B cell (primary cell): ENCODE measurements around the gene GABPB2. TPM values are rescaled to one million over a fixed set of nuclear protein-coding genes. Genes with fewer than 3 reads are reported as not detected.

Experiments
- ATAC-seq: fragments of 200-7000 bp; cut with Tn5 transposase; one replicate; pipeline ENCODE4 v1.10.0; 2021; ENCODE audit warnings: low read depth, mild to moderate bottlenecking, moderate number of reproducible peaks, moderate library complexity
- CTCF ChIA-PET: fragments of 350-600 bp; sonication (Branson Sonifier 250); formaldehyde crosslinking; loops from one replicate; lab custom pipeline; 2021; ENCODE audit warnings: antibody characterized with exemption, inconsistent platforms; lab: Charles Lee
- POLR2A ChIA-PET: fragments of 350-600 bp; sonication (Branson Sonifier 250); formaldehyde crosslinking; loops from one replicate; lab custom pipeline; 2021; ENCODE audit warnings: antibody characterized with exemption; lab: Charles Lee
- DNase-seq: peaks from one replicate; pipeline ENCODE4 v3.0.0; 2013
- H2AFZ ChIP-seq: 2 replicates; pipeline ENCODE4 v1.6.1; 2012; ENCODE audit warnings: mild to moderate bottlenecking, low read depth, low read length; ENCODE audit not compliant: insufficient read depth, poor library complexity, severe bottlenecking
- H3K27ac ChIP-seq, 2 donors: 1 replicate in 1 of 2; 2 replicates in 1 of 2; pipeline ENCODE4 v1.5.1; 2012 to 2013; ENCODE audit warnings: low read length in 2 of 2, mild to moderate bottlenecking in 2 of 2, moderate library complexity in 1 of 2
- H3K27me3 ChIP-seq, 4 experiments: fragments of 200-600 bp in 1 of 4; sonication (generic) in 1 of 4; replicated peaks in 1 of 4; 1 replicate in 2 of 4; 2 replicates in 2 of 4; pipeline versions ENCODE4 v1.6.1 to v1.7.0; 2013 to 2016; ENCODE audit warnings: low read length in 3 of 4, mild to moderate bottlenecking in 2 of 4, mixed read lengths in 1 of 4, moderate library complexity in 1 of 4; ENCODE audit not compliant: insufficient read depth in 4 of 4, control insufficient read depth in 3 of 4; ENCODE audit errors: control extremely low read depth in 1 of 4
- H3K36me3 ChIP-seq, 2 experiments: replicated peaks in 1 of 2; 1 replicate in 1 of 2; 2 replicates in 1 of 2; pipeline versions ENCODE4 v1.6.1 to v1.7.1; 2013; ENCODE audit warnings: low read length in 1 of 2; ENCODE audit not compliant: insufficient read depth in 2 of 2, control insufficient read depth in 1 of 2; ENCODE audit errors: control extremely low read depth in 1 of 2, extremely low read depth in 1 of 2
- H3K4me1 ChIP-seq, 2 donors: fragments of 200-600 bp in 1 of 2; sonication (generic) in 1 of 2; 1 replicate in 1 of 2; 2 replicates in 1 of 2; pipeline versions ENCODE4 v1.5.1 to v1.6.1; 2013 to 2017; ENCODE audit warnings: low read length in 2 of 2; ENCODE audit not compliant: control insufficient read depth in 2 of 2, insufficient read depth in 2 of 2
- H3K4me2 ChIP-seq: replicated peaks from 2 replicates; pipeline ENCODE3; 2012; ENCODE audit warnings: mild to moderate bottlenecking, low read depth, low read length; ENCODE audit not compliant: poor library complexity, severe bottlenecking
- H3K4me3 ChIP-seq, 5 experiments: fragments of 200-600 bp in 1 of 5; sonication (generic) in 1 of 5; 1 replicate in 3 of 5; 2 replicates in 2 of 5; pipeline versions ENCODE4 v1.5.1 to v1.7.0; 2011 to 2016; ENCODE audit warnings: low read length in 4 of 5, mild to moderate bottlenecking in 4 of 5, low read depth in 2 of 5, control low read depth in 1 of 5, moderate library complexity in 1 of 5; ENCODE audit not compliant: insufficient read depth in 1 of 5; ENCODE audit errors: control extremely low read depth in 1 of 5, extremely low read depth in 1 of 5
- H3K79me2 ChIP-seq: fragments of 200-600 bp; sonication (generic); one replicate; pipeline ENCODE4 v1.6.0; 2016; ENCODE audit warnings: low read length; ENCODE audit not compliant: control insufficient read depth, insufficient read depth
- H3K9ac ChIP-seq: fragments of 200-600 bp; sonication (generic); 2 replicates; pipeline ENCODE4 v1.6.1; 2017; ENCODE audit warnings: mild to moderate bottlenecking, low read length, moderate library complexity
- H3K9me3 ChIP-seq, 3 donors: one replicate each; pipeline versions ENCODE4 v1.6.1 to v1.7.1; 2013; ENCODE audit warnings: low read length in 2 of 3; ENCODE audit not compliant: control insufficient read depth in 2 of 3, insufficient read depth in 1 of 3; ENCODE audit errors: control extremely low read depth in 1 of 3
- H4K20me1 ChIP-seq: 2 replicates; pipeline ENCODE4 v1.6.0; 2012; ENCODE audit warnings: mild to moderate bottlenecking, low read length; ENCODE audit not compliant: insufficient read depth, control insufficient read depth, poor library complexity, severe bottlenecking
- H3K27ac Mint-ChIP-seq: one replicate; pipeline ENCODE4 v1.8.0; 2021; ENCODE audit warnings: mixed read lengths
- H3K27me3 Mint-ChIP-seq: one replicate; pipeline ENCODE4 v1.8.0; 2021; ENCODE audit warnings: mixed read lengths
- H3K4me1 Mint-ChIP-seq: one replicate; pipeline ENCODE4 v1.8.0; 2021; ENCODE audit warnings: mixed read lengths
- H3K4me3 Mint-ChIP-seq: one replicate; pipeline ENCODE4 v1.8.0; 2021; ENCODE audit warnings: mixed read lengths
- H3K9me3 Mint-ChIP-seq: one replicate; pipeline ENCODE4 v1.8.0; 2022; ENCODE audit warnings: mixed read lengths; ENCODE audit not compliant: insufficient read depth
- EZH2 ChIP-seq: IDR thresholded peaks from 2 replicates; pipeline ENCODE4 v1.6.1; 2012; ENCODE audit warnings: borderline replicate concordance, low read depth, mild to moderate bottlenecking, moderate library complexity, low read length; ENCODE audit not compliant: insufficient read depth, poor library complexity, severe bottlenecking
- WGBS: methylation state at CpG from one replicate; pipeline ENCODE4 v1.1.5; 2013; ENCODE audit warnings: missing lambda C conversion rate; ENCODE audit not compliant: insufficient coverage; 5-methylcytosine and 5-hydroxymethylcytosine counted together
- intact Hi-C: fragments of 100-400 bp; cut with micrococcal nuclease; formaldehyde crosslinking; loops from one replicate; pipeline ENCODE4 v1.10.0; 2022
- polyA plus RNA-seq: library from polyadenylated mRNA; depleted of rRNA; stranded (reverse); fragments of >200 nt; gene quantifications from 2 replicates; pipeline ENCODE4 v1.2.3, GENCODE V29; 2012
- total RNA-seq, 2 donors: library from RNA; stranded (reverse); fragments of 120-200 nt in 1 of 2; gene quantifications; 1 replicate in 1 of 2; 2 replicates in 1 of 2; pipeline versions ENCODE4 v1.2.3 to v1.2.4, GENCODE V29; 2013 to 2022
- TF ChIP-seq, protein P1 (sequence below): fragments of 200-600 bp; IDR thresholded peaks from one replicate; pipeline ENCODE4 v1.8.0; 2022; ENCODE audit warnings: antibody characterized with exemption, mild to moderate bottlenecking

GABPB2 gene
- total and polyA plus RNA-seq, 2 donors (not counting 1 experiment from before 2014, with no cell fraction given): 15.1 to 22.4 TPM

DNA sequence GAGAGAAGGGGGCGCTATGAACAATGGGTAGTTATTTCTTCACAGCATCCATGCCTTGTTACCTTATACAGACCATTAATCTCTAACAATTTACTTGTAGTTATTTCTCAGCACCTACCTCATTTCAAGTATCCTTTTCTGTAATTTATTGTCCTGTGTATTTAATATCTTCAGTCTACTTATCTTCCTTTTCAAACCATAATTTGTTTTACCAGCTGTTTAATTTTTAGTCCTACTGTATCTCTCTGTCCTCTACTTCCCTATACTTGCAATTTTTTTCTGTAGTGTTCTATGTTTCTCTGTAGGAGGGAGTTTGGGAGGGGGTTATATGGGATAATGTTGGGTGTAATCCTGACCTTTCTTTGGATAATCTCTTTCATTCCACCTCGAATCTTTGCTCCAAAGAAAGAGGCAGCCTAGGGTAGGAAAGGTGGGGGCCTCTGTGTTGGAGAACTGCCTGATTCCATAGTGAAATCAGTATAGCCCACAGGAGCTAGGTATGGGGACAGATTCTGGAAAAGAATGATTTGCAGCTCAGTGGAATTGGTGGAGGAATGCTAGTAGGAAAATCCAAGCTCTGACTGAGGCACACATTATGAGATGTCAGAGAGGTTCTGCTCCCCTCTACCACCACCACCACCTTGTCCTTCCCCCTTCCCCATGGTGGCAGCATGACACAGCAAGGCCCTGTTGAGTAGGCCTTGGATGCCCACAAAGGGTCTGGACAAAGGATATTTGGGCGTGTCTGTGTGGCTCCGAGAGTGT lies 9.7 kb upstream of the GABPB2 start:
- intact Hi-C loops: no loop called here
- Mint-ChIP-seq H3K27ac (peak overlapping the region; percentile 94), H3K9me3 (no peaks in the 10 kb centered on the region), H3K4me1 (peaks cover 38% of the 10 kb centered on the region), H3K4me3 (peak overlapping the region; percentile 99), H3K27me3 (no peaks in the 10 kb centered on the region)
- Histone ChIP-seq H3K27ac (peak overlapping the region in 1 of 2 donors; percentile 95), H3K4me3 (peak overlapping the region; percentile 87 to 99 (median 97)), H3K79me2 (peaks cover 50% of the 10 kb centered on the region), H3K27me3 (no peaks in the 10 kb centered on the region), H3K9me3 (no peaks in the 10 kb centered on the region), H3K4me2 (peak overlapping the region; percentile 97), H4K20me1 (peaks cover 9% of the 10 kb centered on the region), H2AFZ (peak overlapping the region; percentile 90), H3K4me1 (peaks cover 27 to 31% of the 10 kb centered on the region in 2 donors), H3K9ac (peak overlapping the region; percentile 91), H3K36me3 (peaks cover 0 to 10% of the 10 kb centered on the region in 2 experiments)
- CTCF ChIA-PET: interaction anchor here (0.8 to 9.2 kb wide), 7 partner anchors 12 to 96 kb away, joined by 3 to 82 read pairs (median 3); partner anchors contain the start of genes C1orf56, CERS2, GABPB2 and TNFAIP8L2
- no peak for DNase-seq
- TF ChIP-seq, protein P1, sequence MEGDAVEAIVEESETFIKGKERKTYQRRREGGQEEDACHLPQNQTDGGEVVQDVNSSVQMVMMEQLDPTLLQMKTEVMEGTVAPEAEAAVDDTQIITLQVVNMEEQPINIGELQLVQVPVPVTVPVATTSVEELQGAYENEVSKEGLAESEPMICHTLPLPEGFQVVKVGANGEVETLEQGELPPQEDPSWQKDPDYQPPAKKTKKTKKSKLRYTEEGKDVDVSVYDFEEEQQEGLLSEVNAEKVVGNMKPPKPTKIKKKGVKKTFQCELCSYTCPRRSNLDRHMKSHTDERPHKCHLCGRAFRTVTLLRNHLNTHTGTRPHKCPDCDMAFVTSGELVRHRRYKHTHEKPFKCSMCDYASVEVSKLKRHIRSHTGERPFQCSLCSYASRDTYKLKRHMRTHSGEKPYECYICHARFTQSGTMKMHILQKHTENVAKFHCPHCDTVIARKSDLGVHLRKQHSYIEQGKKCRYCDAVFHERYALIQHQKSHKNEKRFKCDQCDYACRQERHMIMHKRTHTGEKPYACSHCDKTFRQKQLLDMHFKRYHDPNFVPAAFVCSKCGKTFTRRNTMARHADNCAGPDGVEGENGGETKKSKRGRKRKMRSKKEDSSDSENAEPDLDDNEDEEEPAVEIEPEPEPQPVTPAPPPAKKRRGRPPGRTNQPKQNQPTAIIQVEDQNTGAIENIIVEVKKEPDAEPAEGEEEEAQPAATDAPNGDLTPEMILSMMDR: no peak
- TF ChIP-seq EZH2: no peak
- no CpG with 5 or more reads among the region's 4 CpGs for WGBS
- POLR2A ChIA-PET: interaction anchor here (0.6 to 4.5 kb wide), 4 partner anchors 10 to 52 kb away, joined by 3 to 36 read pairs (median 4); partner anchors contain the start of gene GABPB2
- no peak for ATAC-seq

DNA sequence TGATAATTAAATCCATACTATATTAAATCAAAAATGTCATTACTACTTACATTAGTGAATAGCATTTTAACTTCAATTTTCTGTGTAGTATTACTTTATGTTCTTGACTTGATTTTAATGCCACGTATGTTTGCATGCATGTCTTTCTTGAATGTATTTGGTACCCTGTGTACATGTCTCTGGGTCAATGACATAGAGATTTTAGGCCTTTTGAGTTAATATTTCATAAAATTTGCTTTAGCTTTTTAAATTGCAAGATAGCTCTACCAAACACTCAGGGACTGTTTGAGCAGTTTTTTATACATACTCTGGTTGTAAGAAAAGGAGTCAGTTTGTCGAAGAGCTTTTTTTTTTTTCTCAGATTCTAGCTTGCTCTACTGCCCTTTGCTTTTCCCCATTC lies 8.9 kb upstream of the GABPB2 start:
- H3K27me3 Mint-ChIP-seq: no peaks in the 10 kb centered on the region
- CTCF ChIA-PET: interaction anchor here (0.6 to 9.2 kb wide), 10 partner anchors 11 to 145 kb away, joined by 3 to 82 read pairs (median 4); partner anchors contain the start of genes C1orf56, CERS2 and GABPB2
- no peaks in the 10 kb centered on the region for H3K9me3 ChIP-seq
- H3K27ac Mint-ChIP-seq: no peak overlapping the region
- peaks cover 0 to 3% of the 10 kb centered on the region in 2 experiments for H3K36me3 ChIP-seq
- no peaks in the 10 kb centered on the region for H3K9me3 Mint-ChIP-seq
- peaks cover 6% of the 10 kb centered on the region for H4K20me1 ChIP-seq
- H3K4me1 ChIP-seq: peaks cover 18 to 24% of the 10 kb centered on the region in 2 donors
- intact Hi-C loops: no loop called here
- H3K27ac ChIP-seq: no peak overlapping the region
- H3K4me3 Mint-ChIP-seq: no peak overlapping the region
- DNase-seq: no peak
- peaks cover 29% of the 10 kb centered on the region for H3K4me1 Mint-ChIP-seq
- no peak overlapping the region for H2AFZ ChIP-seq
- H3K27me3 ChIP-seq: no peaks in the 10 kb centered on the region
- TF ChIP-seq, protein P1: no peak
- no peak for TF ChIP-seq EZH2
- no peak overlapping the region for H3K4me2 ChIP-seq
- POLR2A ChIA-PET: interaction anchor here (0.7 to 4.5 kb wide), 3 partner anchors 9 to 439 kb away, joined by 3 to 36 read pairs (median 5); partner anchors contain the start of gene GABPB2
- H3K9ac ChIP-seq: no peak overlapping the region
- no CpG with 5 or more reads among the region's 2 CpGs for WGBS
- peaks cover 42% of the 10 kb centered on the region for H3K79me2 ChIP-seq
- H3K4me3 ChIP-seq: no peak overlapping the region
- ATAC-seq: no peak
